Esophagus squamous epithelium (tissue), 5 donors: ENCODE data around the gene ADGRB3. TPM values are rescaled to one million over a fixed set of nuclear protein-coding genes. Genes with fewer than 3 reads are reported as not detected.
"Not testable (repeated sequence)": the region's sequence is repeated elsewhere in the genome, so short reads cannot be mapped to it uniquely, and the experiment has no call there.

Experiments
- DNase-seq: peaks from one replicate; lab custom pipeline; 2025; lab: John Stamatoyannopoulos, UW
- H3K27ac ChIP-seq, 4 donors: fragments of 200-600 bp; sonication (generic); one replicate each; pipeline ENCODE4 v1.5.1; 2016 to 2019; ENCODE audit warnings: mild to moderate bottlenecking in 1 of 4
- H3K27me3 ChIP-seq, 4 donors: fragments of 200-600 bp; sonication (generic); 1 replicate in 3 of 4; 2 replicates in 1 of 4; pipeline versions ENCODE4 v1.5.1 to v1.6.0; 2017 to 2021; ENCODE audit warnings: antibody characterized with exemption in 1 of 4
- H3K36me3 ChIP-seq, 3 donors: fragments of 200-600 bp; sonication (generic); one replicate each; pipeline ENCODE4 v1.5.1; 2016 to 2019
- H3K4me1 ChIP-seq, 3 donors: fragments of 200-600 bp; sonication (generic); one replicate each; pipeline ENCODE4 v1.5.1; 2017 to 2019
- H3K4me3 ChIP-seq, 4 donors: fragments of 200-600 bp; sonication (generic); 1 replicate in 3 of 4; 2 replicates in 1 of 4; pipeline ENCODE4 v1.5.1; 2016 to 2019; ENCODE audit warnings: mild to moderate bottlenecking in 2 of 4, moderate library complexity in 1 of 4
- H3K9me3 ChIP-seq, 3 donors: fragments of 200-600 bp; sonication (generic); one replicate each; pipeline ENCODE4 v1.5.1; 2016 to 2019
- CTCF ChIP-seq, 6 experiments: fragments of 450-650 bp in 4 of 6; fragments of 200-600 bp in 2 of 6; sonication (generic) in 2 of 6; IDR thresholded peaks; one replicate each; pipeline ENCODE4 v1.5.1; 2016 to 2019; ENCODE audit warnings: antibody characterized with exemption in 6 of 6, mild to moderate bottlenecking in 4 of 6, moderate library complexity in 4 of 6
- POLR2A ChIP-seq, 4 donors: fragments of 450-650 bp; IDR thresholded peaks; one replicate each; pipeline ENCODE4 v1.6.1; 2017; ENCODE audit warnings: antibody characterized with exemption in 4 of 4, mild to moderate bottlenecking in 4 of 4, moderate library complexity in 3 of 4
- WGBS, 2 donors: methylation state at CpG; one replicate each; pipeline ENCODE4 v1.1.5; 2018; 5-methylcytosine and 5-hydroxymethylcytosine counted together
- intact Hi-C: fragments of 100-400 bp; cut with DNase I; formaldehyde crosslinking; loops from one replicate; pipeline ENCODE4 v1.15.0; 2022
- total RNA-seq, 4 donors: library from RNA; depleted of rRNA; stranded (reverse); fragments of >200 nt; gene quantifications; one replicate each; pipeline ENCODE4 v1.1.0, GENCODE V29; 2016
- donor health status: DM: yes; HTN: yes; CAD: no.

Gene ADGRB3
- total RNA-seq, 4 donors from 2014 or later, result 0.04 to 1.1 (median 0.32) TPM

- no peak for DNase-seq
- Histone ChIP-seq H3K4me3 (no peak overlapping the region), H3K36me3 (no peaks in the 10 kb centered on the region), H3K4me1 (no peaks in the 10 kb centered on the region), H3K27me3 (no peaks in the 10 kb centered on the region), H3K9me3 (no peaks in the 10 kb centered on the region), H3K27ac (no peak overlapping the region)
- 64 to 68% methylated on average over 7 of the region's 7 CpGs for WGBS, 2 donors
- TF ChIP-seq CTCF (IDR thresholded peaks at IDR 0.05), result no peak
- no peak for TF ChIP-seq POLR2A (IDR thresholded peaks at IDR 0.05)
- intact Hi-C loops, result no loop called here
Measured at GRCh38 chr6:69284176-69284730, 649.2 kb downstream of the ADGRB3 start.

- Histone ChIP-seq H3K27ac (no peak overlapping the region), H3K4me1 (no peaks in the 10 kb centered on the region), H3K4me3 (no peak overlapping the region), H3K27me3 (no peaks in the 10 kb centered on the region), H3K9me3 (no peaks in the 10 kb centered on the region), H3K36me3 (no peaks in the 10 kb centered on the region)
- intact Hi-C loops, result no loop called here
- TF ChIP-seq CTCF (IDR thresholded peaks at IDR 0.05) (no peak), POLR2A (IDR thresholded peaks at IDR 0.05) (no peak)
- WGBS, 2 donors, result 43 to 47% methylated on average over 2 of the region's 2 CpGs
- no peak for DNase-seq
Measured at GRCh38 chr6:69285054-69285453, 650.0 kb downstream of the ADGRB3 start.

- H3K36me3 ChIP-seq, result no peaks in the 10 kb centered on the region
- intact Hi-C loops, result no loop called here
- no peak overlapping the region for H3K27ac ChIP-seq
- no peak overlapping the region for H3K4me3 ChIP-seq
- no peak for DNase-seq
- H3K4me1 ChIP-seq, result no peaks in the 10 kb centered on the region
- WGBS, 2 donors, result 41 to 56% methylated on average over 2 of the region's 2 CpGs
- TF ChIP-seq CTCF (IDR thresholded peaks at IDR 0.05) (no peak), POLR2A (IDR thresholded peaks at IDR 0.05) (no peak)
- no peaks in the 10 kb centered on the region for H3K27me3 ChIP-seq
- H3K9me3 ChIP-seq, result no peaks in the 10 kb centered on the region
Measured at GRCh38 chr6:69286331-69286730, 651.2 kb downstream of the ADGRB3 start.

- intact Hi-C loops, H3K9me3 ChIP-seq, H3K4me3 ChIP-seq, DNase-seq, H3K4me1 ChIP-seq, H3K27ac ChIP-seq, H3K27me3 ChIP-seq, H3K36me3 ChIP-seq: not testable (repeated sequence)
- WGBS, 2 donors, result 82 to 89% methylated on average over 5 of the region's 5 CpGs
Measured at GRCh38 chr6:69288198-69288597, 653.1 kb downstream of the ADGRB3 start.

GRCh38 chr6:69289689-69290495 lies 654.8 kb downstream of the ADGRB3 start:
- Histone ChIP-seq H3K27me3 (no peaks in the 10 kb centered on the region), H3K4me1 (no peaks in the 10 kb centered on the region), H3K36me3 (no peaks in the 10 kb centered on the region), H3K27ac (no peak overlapping the region), H3K4me3 (no peak overlapping the region), H3K9me3 (no peaks in the 10 kb centered on the region)
- TF ChIP-seq CTCF (IDR thresholded peaks at IDR 0.05), result no peak
- intact Hi-C loops, result no loop called here
- no peak for DNase-seq
- 67 to 69% methylated on average over 8 of the region's 8 CpGs for WGBS, 2 donors
